HG02759 (cell line): ENCODE results near the gene RAC3.
"Not testable (repeated sequence)": the region's sequence is repeated elsewhere in the genome, so short reads cannot be mapped to it uniquely, and the experiment has no call there.

ENCODE experiments used
- ATAC-seq: cut with Tn5 transposase; IDR thresholded peaks from one replicate; pipeline ENCODE4 v1.9.1; 2021; ENCODE audit warnings: mild to moderate bottlenecking, moderate library complexity; ENCODE audit not compliant: unreplicated experiment

RAC3 gene

GRCh38 chr17:82037889-82038195 lies 6.4 kb downstream of the RAC3 start:
- ATAC-seq: no peak

DNA sequence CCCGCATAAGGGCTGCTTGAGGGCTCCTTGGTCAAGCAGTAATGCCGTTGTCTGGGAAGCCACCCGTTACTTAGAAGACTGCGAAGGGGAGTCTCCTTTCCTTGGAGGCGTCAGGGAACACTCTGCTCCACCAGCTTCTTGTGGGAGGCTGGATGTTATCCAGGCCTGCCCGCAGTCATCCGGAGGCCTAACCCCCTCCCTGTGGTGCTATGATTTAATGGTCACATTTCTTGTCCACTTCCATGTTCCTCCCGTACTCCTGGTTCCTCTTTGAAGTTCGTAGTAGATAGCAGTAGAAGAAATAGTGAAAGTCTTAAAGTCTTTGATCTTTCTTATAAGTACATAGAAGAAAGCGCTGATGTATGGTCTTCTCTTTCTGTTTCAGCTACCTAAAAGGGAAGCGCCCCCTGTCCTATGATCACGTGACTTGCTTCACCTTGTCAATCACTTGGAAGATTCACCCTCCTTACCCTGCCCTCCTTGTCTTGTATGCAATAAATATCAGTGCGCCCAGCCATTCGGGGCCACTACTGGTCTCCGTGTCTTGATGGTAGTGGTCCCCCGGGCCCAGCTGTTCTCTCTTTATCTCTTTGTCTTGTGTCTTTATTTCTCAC lies 7.4 kb downstream of the RAC3 start:
- not testable (repeated sequence) for ATAC-seq

- no peak for ATAC-seq
Observed at GRCh38 chr17:82039695-82040299, 8.3 kb downstream of the RAC3 start.

- ATAC-seq: no peak
Observed at GRCh38 chr17:82041144-82041814, 9.8 kb downstream of the RAC3 start.

- no peak for ATAC-seq
Observed at GRCh38 chr17:82042649-82043048, 11.2 kb downstream of the RAC3 start.

GRCh38 chr17:82043507-82043906 lies 12.0 kb downstream of the RAC3 start:
- no peak for ATAC-seq

- ATAC-seq: no peak
Observed at GRCh38 chr17:82045936-82046484, 14.5 kb downstream of the RAC3 start.

DNA sequence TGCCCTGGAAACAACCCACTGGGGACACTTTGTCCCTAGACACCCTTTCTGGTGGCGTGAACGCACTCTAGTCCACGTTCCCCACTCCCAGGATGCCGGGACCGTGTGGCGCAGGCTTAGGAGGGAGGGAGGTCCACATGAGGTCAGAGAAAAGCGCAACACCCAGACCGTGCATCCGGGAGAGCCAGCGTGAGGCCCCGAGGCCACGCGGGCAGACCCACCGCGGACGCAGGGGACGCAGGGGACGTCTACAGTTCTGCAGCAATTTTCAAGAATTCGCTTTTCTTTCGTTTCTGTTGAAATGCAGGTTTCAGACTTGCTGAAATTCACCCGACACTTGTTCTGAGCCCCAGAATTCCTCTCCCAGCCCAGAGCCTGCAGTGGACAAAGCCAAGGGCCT lies 15.4 kb downstream of the RAC3 start:
- ATAC-seq: no peak

DNA sequence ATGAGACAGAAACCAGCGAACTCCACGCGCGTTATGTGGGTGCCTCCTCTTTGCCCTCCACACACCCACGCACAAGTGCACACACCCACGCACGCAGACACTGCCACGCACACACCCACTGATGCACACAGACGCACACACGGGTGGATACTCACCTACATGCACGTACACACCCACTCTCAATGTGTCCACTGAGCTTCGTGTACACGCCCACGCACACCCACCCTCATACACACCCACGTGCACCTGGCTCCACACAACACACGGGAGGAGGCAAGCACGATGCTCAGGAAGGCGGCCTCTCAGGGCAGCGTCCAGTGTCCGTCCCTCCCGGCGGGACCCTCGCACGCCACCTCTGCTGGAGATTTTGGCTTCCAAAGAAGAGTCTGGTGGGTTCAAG lies 15.9 kb downstream of the RAC3 start:
- ATAC-seq: no peak

GRCh38 chr17:82047914-82048570 lies 16.6 kb downstream of the RAC3 start:
- no peak for ATAC-seq

DNA sequence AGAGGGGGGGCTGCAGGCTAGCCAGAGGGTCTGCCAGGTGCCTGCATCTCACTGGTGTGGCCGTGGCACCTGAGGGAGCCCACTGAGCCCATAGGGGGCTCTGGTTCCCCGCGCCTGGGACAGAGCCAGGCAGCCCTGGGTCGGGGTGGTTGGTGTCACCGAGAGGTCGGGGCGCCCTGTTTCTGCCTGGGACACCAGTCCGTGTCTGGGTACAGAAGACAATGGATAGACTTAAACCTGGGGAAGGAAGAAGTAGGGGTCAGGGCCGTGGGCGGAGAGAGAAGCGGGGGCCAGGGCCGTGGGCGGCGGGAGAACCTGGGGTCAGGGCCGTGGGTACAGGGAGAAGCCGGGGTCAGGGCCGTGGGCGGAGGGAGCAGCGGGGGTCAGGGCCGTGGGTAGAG lies 17.1 kb downstream of the RAC3 start:
- ATAC-seq: no peak

DNA sequence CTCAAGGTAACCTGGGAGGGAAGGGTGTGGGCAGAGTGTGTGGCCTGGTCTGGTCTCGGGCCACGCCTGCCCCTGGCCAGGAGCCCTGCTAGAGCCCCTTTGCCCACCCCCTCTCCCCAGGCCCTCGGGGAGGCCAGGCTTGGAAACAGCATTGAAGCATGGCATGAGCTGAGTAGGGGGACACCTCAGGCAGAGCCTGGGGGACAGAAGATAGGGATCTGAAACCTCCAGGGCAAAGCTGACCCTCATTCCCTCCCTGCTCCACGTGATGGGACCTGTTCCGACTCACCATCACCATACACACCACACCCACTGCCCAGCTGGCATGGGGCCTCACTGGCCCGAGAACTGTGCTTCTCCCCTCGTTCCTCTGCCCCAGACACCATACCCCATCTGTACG lies 17.6 kb downstream of the RAC3 start:
- no peak for ATAC-seq

DNA sequence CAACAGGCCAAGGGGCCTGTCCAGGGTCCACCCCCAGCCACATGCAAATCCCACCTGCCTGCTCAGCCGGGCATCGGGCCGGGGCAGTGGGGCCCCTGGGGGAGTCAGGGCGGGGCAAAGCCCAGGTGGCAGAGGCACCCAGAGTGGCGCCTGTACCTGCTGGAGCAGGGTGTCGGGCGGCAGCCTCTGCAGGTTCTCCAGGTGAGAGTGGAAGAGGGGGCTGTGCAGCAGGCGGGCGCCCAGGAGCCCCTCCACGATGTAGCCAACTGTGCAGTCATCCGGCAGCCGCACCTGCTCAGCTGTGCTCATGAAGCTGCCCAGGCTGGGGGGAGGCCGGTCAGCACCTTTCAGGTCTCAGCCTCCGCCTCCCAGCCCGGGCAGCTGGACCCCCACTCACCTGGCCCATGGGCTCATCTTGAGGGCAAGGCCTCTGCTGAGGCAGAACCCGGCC lies 18.1 kb downstream of the RAC3 start:
- no peak for ATAC-seq

DNA sequence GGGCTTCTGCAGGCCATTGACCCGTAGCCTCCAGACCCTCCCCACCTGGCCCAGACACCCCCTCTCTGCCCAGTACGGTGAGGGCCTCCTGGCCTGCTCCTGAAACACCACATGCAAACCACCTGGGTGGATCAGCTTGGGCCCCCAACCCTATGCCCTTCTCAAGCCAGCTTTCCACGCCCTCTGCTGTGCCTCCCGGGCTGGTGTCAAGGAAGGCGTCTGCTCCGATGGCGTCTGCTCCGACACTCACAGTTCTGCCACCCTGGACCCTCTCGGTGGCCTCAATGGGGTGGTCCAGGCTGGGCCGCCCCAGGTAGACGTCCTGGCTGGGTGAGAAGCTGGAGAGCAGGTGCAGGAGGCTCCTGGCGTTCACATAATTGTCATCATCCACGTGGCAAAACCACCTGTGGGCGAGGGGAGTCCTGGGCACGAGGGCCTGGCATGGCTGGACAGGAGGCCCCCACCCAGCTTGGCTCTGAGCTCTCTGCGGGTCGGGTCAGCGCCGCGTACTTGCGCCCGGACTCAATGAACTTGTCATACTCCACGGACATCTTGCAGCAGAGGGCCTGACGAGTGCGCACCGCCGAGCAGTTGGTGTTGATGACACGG lies 18.8 kb downstream of the RAC3 start:
- no peak for ATAC-seq

DNA sequence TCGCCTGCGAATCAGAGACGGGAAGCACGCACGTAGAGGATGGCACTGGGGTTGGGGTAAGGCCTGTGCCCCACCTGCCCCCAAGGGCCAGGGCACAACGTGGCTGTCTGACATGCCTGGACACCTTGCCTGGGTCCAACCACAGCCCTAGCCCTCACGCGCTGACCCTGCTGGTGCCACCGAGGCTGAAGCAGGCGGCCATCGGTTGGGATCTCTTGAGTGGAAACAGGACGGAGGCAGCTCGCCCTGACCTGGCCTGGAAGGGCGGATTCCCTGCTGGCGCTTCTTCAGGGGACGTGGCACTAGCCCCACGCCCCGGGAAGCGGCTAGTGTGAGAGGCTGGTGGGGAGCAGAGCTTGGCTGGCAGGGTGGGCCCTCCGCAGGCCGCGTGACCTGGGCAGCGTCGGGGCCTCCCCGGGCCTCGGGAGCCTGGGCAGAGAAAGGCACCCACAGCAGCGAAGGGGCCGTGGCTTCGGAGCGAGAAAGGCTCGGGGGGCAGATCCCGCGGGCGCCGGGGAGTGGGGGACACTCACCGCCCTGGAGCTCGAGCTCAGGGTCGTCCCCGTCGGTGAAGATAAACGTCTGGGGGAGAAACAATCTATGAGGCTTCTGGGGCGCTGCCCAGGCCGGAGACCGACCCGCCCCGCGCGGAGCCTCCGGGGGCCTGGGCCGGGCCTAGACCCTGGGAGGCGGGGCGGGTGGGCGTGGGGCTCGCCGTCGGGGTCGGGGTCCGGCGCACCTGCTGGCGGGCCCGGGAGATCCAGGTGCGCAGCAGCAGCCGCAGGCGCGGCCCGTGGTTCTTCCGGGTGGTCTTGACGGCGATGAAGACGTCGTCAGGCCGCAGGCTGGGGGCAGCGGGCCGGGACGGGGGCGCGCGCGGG lies 19.5 kb downstream of the RAC3 start:
- ATAC-seq: peak; percentile 14

GRCh38 chr17:82051776-82052637 lies 20.5 kb downstream of the RAC3 start, which contains the start of the genes GPS1 and RFNG:
Gene GPS1, plus strand, starts transcription at chr17:82051898. Its CDS starts 34 bp downstream, at chr17:82051932.
Gene RFNG, minus strand, starts transcription at chr17:82051811. Its CDS starts 45 bp downstream, at chr17:82051766.
- ATAC-seq: peak; percentile 74

DNA sequence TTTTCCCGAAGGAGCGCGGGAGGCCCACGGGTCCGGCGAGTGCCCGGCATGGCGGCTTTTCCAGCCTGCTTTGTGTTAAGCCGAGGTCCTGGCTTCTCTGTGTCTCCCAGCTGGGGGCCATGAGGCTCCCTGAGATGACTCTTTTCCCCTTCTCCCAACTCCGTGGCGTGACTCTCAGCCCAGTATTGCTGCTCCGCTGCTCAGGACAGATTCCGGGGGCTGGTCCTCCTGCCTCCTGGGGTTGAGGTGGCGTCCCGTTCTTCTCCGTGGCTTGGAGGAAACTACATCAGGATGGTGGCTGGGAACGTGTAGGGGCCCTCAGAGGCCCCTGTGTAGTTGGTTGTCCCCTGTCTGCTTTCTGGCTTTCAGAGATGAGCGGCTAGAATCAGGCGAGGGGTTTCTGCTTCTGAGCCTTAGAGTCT lies 21.2 kb downstream of the RAC3 start:
- no peak for ATAC-seq

DNA sequence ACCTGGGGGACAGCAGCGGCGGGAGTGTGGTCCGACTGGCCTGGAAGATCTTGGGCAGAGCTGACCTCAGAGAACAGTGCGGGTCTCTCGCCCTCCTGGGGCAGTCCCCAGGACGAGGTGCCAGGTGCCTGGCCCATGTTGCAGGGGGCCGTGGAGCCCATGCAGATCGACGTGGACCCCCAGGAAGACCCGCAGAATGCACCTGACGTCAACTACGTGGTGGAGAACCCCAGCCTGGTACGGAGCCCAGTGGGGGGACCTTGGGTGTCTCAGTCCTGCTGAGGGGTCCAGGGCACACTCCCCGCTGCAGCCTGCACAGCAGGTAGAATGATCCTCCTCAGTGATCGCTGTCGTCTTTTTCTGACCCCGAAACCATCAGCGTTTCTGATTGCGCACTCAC lies 21.7 kb downstream of the RAC3 start:
- ATAC-seq: no peak
